GM18951 (cell line): ENCODE results near the gene ANKRD10.
"Not testable (repeated sequence)": the region's sequence is repeated elsewhere in the genome, so short reads cannot be mapped to it uniquely, and the experiment has no call there.

Experiments
- POLR2A ChIP-seq: IDR thresholded peaks from 4 replicates; pipeline ENCODE4 v1.6.1; 2011; ENCODE audit warnings: mild to moderate bottlenecking; ENCODE audit not compliant: insufficient read length, insufficient read depth; ENCODE audit errors: extremely low read depth
- in situ Hi-C: fragments of 300-500 bp; cut with MboI; formaldehyde crosslinking; loops from one replicate; pipeline ENCODE4 v1.12.0; 2022; ENCODE audit warnings: low sequenced_read_pairs, mixed read lengths, inconsistent platforms; ENCODE audit not compliant: unreplicated experiment

ANKRD10 gene

GRCh38 chr13:110915057-110915873 is at the start of gene ANKRD10:
Gene ANKRD10 (minus strand): TSS chr13:110915069. CDS start chr13:110914934, 135 bp downstream.
- TF ChIP-seq POLR2A = peak; percentile 78
- in situ Hi-C loops = loop anchor here (25.0 kb wide), 1 partner anchor 297 kb away; no protein-coding TSS in a partner anchor

GRCh38 chr13:110964229-110965037 is 49.6 kb upstream of the ANKRD10 start:
- in situ Hi-C loops = no loop called here

GRCh38 chr13:110963554-110963970 is 48.7 kb upstream of the ANKRD10 start:
- TF ChIP-seq POLR2A = no peak
- in situ Hi-C loops = no loop called here

More at GRCh38 chr13:110964229-110965037, 49.6 kb upstream of the ANKRD10 start:
- no peak for TF ChIP-seq POLR2A

- in situ Hi-C loops = no loop called here
These were observed 47.1 kb upstream of the ANKRD10 start for GRCh38 chr13:110961959-110962358.

GRCh38 chr13:110960204-110960603 is 45.3 kb upstream of the ANKRD10 start:
- in situ Hi-C loops = no loop called here
- TF ChIP-seq POLR2A = no peak

More at GRCh38 chr13:110961959-110962358, 47.1 kb upstream of the ANKRD10 start:
- no peak for TF ChIP-seq POLR2A

GRCh38 chr13:110957931-110958330 is 43.1 kb upstream of the ANKRD10 start:
- in situ Hi-C loops = no loop called here
- no peak for TF ChIP-seq POLR2A

GRCh38 chr13:110957181-110957884 is 42.5 kb upstream of the ANKRD10 start:
- in situ Hi-C loops = no loop called here
- TF ChIP-seq POLR2A = no peak

GRCh38 chr13:110956216-110956615 is 41.3 kb upstream of the ANKRD10 start:
- in situ Hi-C loops = not testable (repeated sequence)

GRCh38 chr13:110955608-110956007 is 40.7 kb upstream of the ANKRD10 start:
- in situ Hi-C loops = not testable (repeated sequence)

GRCh38 chr13:110955072-110955503 is 40.2 kb upstream of the ANKRD10 start:
- in situ Hi-C loops = not testable (repeated sequence)

GRCh38 chr13:110954533-110954920 is 39.7 kb upstream of the ANKRD10 start:
- in situ Hi-C loops = loop anchor here (5.0 kb wide), 1 partner anchor 1443 kb away; no protein-coding TSS in a partner anchor

- in situ Hi-C loops = loop anchor here (5.0 kb wide), 1 partner anchor 1443 kb away; no protein-coding TSS in a partner anchor
- no peak for TF ChIP-seq POLR2A
These were observed 39.1 kb upstream of the ANKRD10 start for GRCh38 chr13:110953833-110954532.

GRCh38 chr13:110953416-110953815 is 38.5 kb upstream of the ANKRD10 start:
- in situ Hi-C loops = loop anchor here (5.0 kb wide), 1 partner anchor 1444 kb away; no protein-coding TSS in a partner anchor
- no peak for TF ChIP-seq POLR2A

GRCh38 chr13:110952135-110952534 is 37.3 kb upstream of the ANKRD10 start:
- in situ Hi-C loops = loop anchor here (5.0 kb wide), 1 partner anchor 1445 kb away; no protein-coding TSS in a partner anchor
